ENCODE results near the gene FBXO45.

DNA sequence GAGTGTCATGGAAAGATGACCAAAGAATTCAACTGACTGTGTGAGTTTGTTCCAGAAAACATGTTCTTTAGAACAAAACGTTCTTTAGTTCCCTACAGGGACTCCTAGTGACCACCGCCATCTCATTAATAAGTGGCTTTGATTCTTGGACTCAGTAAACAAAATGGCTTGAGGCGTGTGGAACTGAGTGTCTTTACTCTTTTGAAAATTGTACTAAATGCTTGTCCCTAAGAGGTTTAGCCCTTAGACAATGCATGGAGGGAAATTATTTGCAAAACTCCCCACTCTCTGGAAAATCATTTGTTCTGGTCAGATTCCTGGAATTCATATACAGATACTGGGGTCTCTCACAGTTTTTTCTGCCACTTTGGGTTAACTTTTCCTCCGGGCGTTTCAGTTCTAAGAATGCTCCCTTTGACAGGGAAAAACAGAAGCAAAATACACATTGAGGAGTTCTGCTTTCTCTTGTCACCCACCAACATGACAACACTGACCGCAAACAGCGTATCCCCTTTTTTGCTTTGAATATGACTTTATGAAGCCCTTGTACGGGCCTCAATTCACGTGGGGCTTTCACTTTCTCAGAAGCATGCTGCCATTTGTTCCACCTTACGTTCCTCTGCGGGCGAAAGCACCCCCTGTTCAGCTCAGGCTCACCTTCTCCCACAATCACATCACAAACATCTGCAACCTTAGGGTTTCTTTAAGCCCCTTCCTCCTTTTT, 55.8 kb downstream of the FBXO45 start:
- TF ChIP-seq CTCF (IDR thresholded peaks at IDR 0.05) (no peak), POLR2A (IDR thresholded peaks at IDR 0.05) (no peak)
